GM12874 (cell line): Measurements from ENCODE around the gene CDK9.

ENCODE experiments used
- CTCF ChIP-seq: IDR thresholded peaks from 2 replicates; pipeline ENCODE4 v1.5.1; 2011; ENCODE audit warnings: low read depth, mild to moderate bottlenecking, control low read depth, low read length, moderate library complexity; ENCODE audit not compliant: insufficient read depth

CDK9 gene

GRCh38 chr9:127770905-127771569 lies 14.8 kb upstream of the CDK9 start:
- no peak for TF ChIP-seq CTCF

GRCh38 chr9:127771570-127772189 lies 14.2 kb upstream of the CDK9 start:
- no peak for TF ChIP-seq CTCF

GRCh38 chr9:127772603-127773002 lies 13.2 kb upstream of the CDK9 start:
- TF ChIP-seq CTCF, result no peak

GRCh38 chr9:127773272-127773671 lies 12.6 kb upstream of the CDK9 start:
- no peak for TF ChIP-seq CTCF

GRCh38 chr9:127773981-127774380 lies 11.9 kb upstream of the CDK9 start:
- no peak for TF ChIP-seq CTCF

- no peak for TF ChIP-seq CTCF
Observed at GRCh38 chr9:127776195-127776923, 9.5 kb upstream of the CDK9 start.

- no peak for TF ChIP-seq CTCF
Observed at GRCh38 chr9:127776924-127777289, 8.9 kb upstream of the CDK9 start.
